ENCODE results near the gene TXNRD3.

DNA sequence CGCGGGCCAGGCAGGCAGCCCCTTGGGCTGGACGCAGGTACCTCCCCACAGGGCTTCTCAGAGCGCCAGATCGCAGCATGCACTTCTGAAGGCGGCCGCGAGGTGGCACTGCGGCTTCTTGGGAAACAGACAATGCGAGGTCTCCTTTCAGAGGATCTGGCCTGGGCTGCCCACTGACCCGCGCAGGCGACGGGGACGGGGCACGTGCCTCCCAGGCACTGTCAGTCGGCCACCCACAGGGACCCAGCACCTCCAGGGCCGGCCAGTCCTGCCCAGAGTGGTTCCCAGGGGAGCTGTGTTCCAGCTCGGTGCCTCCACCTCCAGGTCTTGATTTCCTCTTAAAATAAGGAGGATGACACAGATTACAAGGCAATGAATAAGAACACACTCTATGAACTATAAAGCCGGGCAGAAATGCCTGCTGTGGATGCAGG lies 24.4 kb upstream of the TXNRD3 start:
- peak; percentile 91 to 99 (median 96) for TF ChIP-seq CTCF (IDR thresholded peaks at IDR 0.05)
- TF ChIP-seq POLR2A (IDR thresholded peaks at IDR 0.05): no peak

Data from right lobe of liver (tissue), 4 donors.